Neuronal stem cell (in vitro differentiated cells): Measurements from ENCODE around the gene MARCHF3.

ENCODE experiments used
- DNase-seq: peaks from one replicate; pipeline ENCODE4 v3.0.0-alpha.2; 2013; ENCODE audit warnings: low spot score
- H2AFZ ChIP-seq: one replicate; pipeline ENCODE4 v1.6.1; 2013; ENCODE audit warnings: mild to moderate bottlenecking, low read length, inconsistent platforms
- H2AK5ac ChIP-seq: 2 replicates; pipeline ENCODE4 v1.6.1; 2013; ENCODE audit warnings: low read depth, mild to moderate bottlenecking, inconsistent platforms, low read length, moderate library complexity, mixed read lengths
- H2BK120ac ChIP-seq: 2 replicates; pipeline ENCODE4 v1.6.1; 2013; ENCODE audit warnings: low read depth, mild to moderate bottlenecking, inconsistent platforms, low read length, moderate library complexity, mixed read lengths
- H2BK12ac ChIP-seq: one replicate; pipeline ENCODE4 v1.6.1; 2013; ENCODE audit warnings: low read length, inconsistent platforms
- H2BK15ac ChIP-seq: 2 replicates; pipeline ENCODE4 v1.6.1; 2013; ENCODE audit warnings: mild to moderate bottlenecking, low read length, inconsistent platforms, mixed read lengths
- H2BK5ac ChIP-seq: one replicate; pipeline ENCODE4 v1.6.1; 2013; ENCODE audit warnings: inconsistent platforms, mild to moderate bottlenecking, low read length, moderate library complexity
- H3K14ac ChIP-seq: one replicate; pipeline ENCODE4 v1.6.1; 2013; ENCODE audit warnings: low read length, inconsistent platforms
- H3K18ac ChIP-seq: 2 replicates; pipeline ENCODE4 v1.6.1; 2013; ENCODE audit warnings: low read length, inconsistent platforms
- H3K23ac ChIP-seq: 2 replicates; pipeline ENCODE4 v1.6.1; 2013; ENCODE audit warnings: low read depth, mild to moderate bottlenecking, mixed read lengths, low read length, inconsistent platforms; ENCODE audit not compliant: poor library complexity
- H3K27ac ChIP-seq: replicated peaks from 3 replicates; pipeline ENCODE4 v1.5.1; 2013; ENCODE audit warnings: low read length, inconsistent platforms
- H3K27me3 ChIP-seq, 3 experiments: 2 replicates each; pipeline ENCODE4 v1.6.1; 2013; ENCODE audit warnings: low read length in 3 of 3, mild to moderate bottlenecking in 2 of 3, inconsistent platforms in 1 of 3, low read depth in 1 of 3, mixed read lengths in 1 of 3, moderate library complexity in 1 of 3; ENCODE audit not compliant: control insufficient read depth in 3 of 3, insufficient read depth in 3 of 3
- H3K36me3 ChIP-seq, 2 donors: replicated peaks in 1 of 2; 2 replicates each; pipeline ENCODE4 v1.6.1; 2013; ENCODE audit warnings: low read length in 2 of 2; ENCODE audit not compliant: control insufficient read depth in 2 of 2, insufficient read depth in 2 of 2
- H3K4ac ChIP-seq: 2 replicates; pipeline ENCODE4 v1.6.1; 2013; ENCODE audit warnings: inconsistent platforms, mild to moderate bottlenecking, low read length, moderate library complexity
- H3K4me1 ChIP-seq, 2 donors: 1 replicate in 1 of 2; 2 replicates in 1 of 2; pipeline ENCODE4 v1.6.1; 2013; ENCODE audit warnings: low read length in 2 of 2, low read depth in 1 of 2; ENCODE audit not compliant: control insufficient read depth in 2 of 2, insufficient read depth in 1 of 2
- H3K4me2 ChIP-seq: one replicate; pipeline ENCODE4 v1.6.1; 2013; ENCODE audit warnings: mild to moderate bottlenecking, low read length, inconsistent platforms; ENCODE audit not compliant: insufficient read depth, poor library complexity, severe bottlenecking
- H3K4me3 ChIP-seq, 2 donors: 2 replicates each; pipeline ENCODE4 v1.5.1; 2013; ENCODE audit warnings: low read length in 2 of 2, mild to moderate bottlenecking in 2 of 2, inconsistent platforms in 1 of 2, moderate library complexity in 1 of 2
- H3K79me1 ChIP-seq: one replicate; pipeline ENCODE4 v1.6.1; 2013; ENCODE audit warnings: low read depth, mild to moderate bottlenecking, inconsistent platforms, low read length, moderate library complexity
- H3K9ac ChIP-seq: one replicate; pipeline ENCODE4 v1.6.1; 2013; ENCODE audit warnings: mild to moderate bottlenecking, low read depth, low read length, inconsistent platforms; ENCODE audit not compliant: poor library complexity
- H3K9me3 ChIP-seq, 2 donors: replicated peaks in 1 of 2; 2 replicates each; pipeline versions ENCODE3 to v1.6.1; 2013; ENCODE audit warnings: low read length in 2 of 2, mild to moderate bottlenecking in 2 of 2, inconsistent platforms in 1 of 2, low read depth in 1 of 2, mixed read lengths in 1 of 2, moderate library complexity in 1 of 2; ENCODE audit not compliant: control insufficient read depth in 2 of 2, insufficient read depth in 1 of 2
- H4K8ac ChIP-seq: one replicate; pipeline ENCODE4 v1.6.1; 2013; ENCODE audit warnings: low read depth, mild to moderate bottlenecking, inconsistent platforms, low read length, moderate library complexity
- H4K91ac ChIP-seq: one replicate; pipeline ENCODE4 v1.6.1; 2013; ENCODE audit warnings: low read length, low read depth, mild to moderate bottlenecking, inconsistent platforms; ENCODE audit not compliant: poor library complexity
- WGBS, 2 donors: extraction: QIAGEN DNeasy Blood & Tissue Kit; methylation state at CpG; one replicate each; pipeline ENCODE4 v1.1.7; 2013; ENCODE audit warnings: missing lambda C conversion rate in 2 of 2, mixed read lengths in 1 of 2; ENCODE audit not compliant: insufficient read length in 2 of 2, insufficient replicate concordance in 1 of 2; ENCODE audit errors: extremely low coverage in 2 of 2; 5-methylcytosine and 5-hydroxymethylcytosine counted together

MARCHF3 gene

DNA sequence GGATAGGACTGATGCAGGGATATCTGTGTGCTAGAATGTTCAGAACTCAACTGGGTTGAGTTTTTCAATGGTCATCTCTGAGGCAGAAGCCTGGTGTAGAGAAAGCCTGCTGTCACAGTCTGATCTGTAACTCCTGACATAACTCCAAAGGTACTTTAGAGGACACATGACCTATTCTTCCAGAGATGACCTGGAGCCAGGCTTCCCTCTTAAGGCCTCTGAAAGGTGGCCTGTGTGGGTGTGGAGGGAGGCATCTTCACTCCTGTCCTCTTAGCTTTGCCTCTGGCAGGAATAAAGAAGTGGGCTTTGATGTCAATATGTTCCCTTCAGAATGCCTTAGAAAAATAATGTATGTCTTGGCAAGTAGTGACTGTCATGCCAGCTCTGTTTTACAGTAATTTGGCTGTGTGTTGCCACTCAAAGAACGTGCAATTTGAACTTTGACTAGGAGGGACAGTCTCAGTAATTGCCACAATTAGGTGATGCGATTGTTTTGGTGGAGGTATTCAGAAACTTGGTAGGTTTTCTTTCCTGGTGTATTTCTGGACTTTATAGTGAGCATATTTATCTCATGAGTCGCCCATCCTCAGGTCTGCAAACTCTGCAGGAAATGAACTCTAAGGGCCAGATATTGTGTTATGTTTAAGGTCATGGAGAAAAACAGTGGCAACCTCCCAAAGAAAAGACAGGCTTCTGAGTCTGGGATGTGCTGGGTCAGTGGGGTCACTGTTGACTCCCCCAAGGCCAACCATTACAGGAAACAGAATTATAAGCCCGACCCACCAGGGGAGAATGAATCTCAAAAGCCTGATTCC is 46.2 kb upstream of the MARCHF3 start:
- H4K8ac ChIP-seq: no peak overlapping the region
- H2BK5ac ChIP-seq: no peak overlapping the region
- H3K4me3 ChIP-seq: no peak overlapping the region
- H2BK12ac ChIP-seq: no peak overlapping the region
- no peak for DNase-seq
- H3K36me3 ChIP-seq: no peaks in the 10 kb centered on the region
- H4K91ac ChIP-seq: no peak overlapping the region
- no peak overlapping the region for H3K14ac ChIP-seq
- no peaks in the 10 kb centered on the region for H3K27me3 ChIP-seq
- H3K18ac ChIP-seq: no peak overlapping the region
- no peak overlapping the region for H2BK15ac ChIP-seq
- no peaks in the 10 kb centered on the region for H3K9me3 ChIP-seq
- H3K79me1 ChIP-seq: no peaks in the 10 kb centered on the region
- H3K4me2 ChIP-seq: no peak overlapping the region
- no peak overlapping the region for H2AK5ac ChIP-seq
- H2BK120ac ChIP-seq: no peak overlapping the region
- H3K23ac ChIP-seq: no peak overlapping the region
- WGBS, 2 donors: no CpG with 5 or more reads among the region's 4 CpGs
- H3K27ac ChIP-seq: no peak overlapping the region
- H3K4me1 ChIP-seq: peaks cover 0 to 39% of the 10 kb centered on the region in 2 donors
- H2AFZ ChIP-seq: peak overlapping the region; percentile 25
- H3K9ac ChIP-seq: no peak overlapping the region
- no peak overlapping the region for H3K4ac ChIP-seq

DNA sequence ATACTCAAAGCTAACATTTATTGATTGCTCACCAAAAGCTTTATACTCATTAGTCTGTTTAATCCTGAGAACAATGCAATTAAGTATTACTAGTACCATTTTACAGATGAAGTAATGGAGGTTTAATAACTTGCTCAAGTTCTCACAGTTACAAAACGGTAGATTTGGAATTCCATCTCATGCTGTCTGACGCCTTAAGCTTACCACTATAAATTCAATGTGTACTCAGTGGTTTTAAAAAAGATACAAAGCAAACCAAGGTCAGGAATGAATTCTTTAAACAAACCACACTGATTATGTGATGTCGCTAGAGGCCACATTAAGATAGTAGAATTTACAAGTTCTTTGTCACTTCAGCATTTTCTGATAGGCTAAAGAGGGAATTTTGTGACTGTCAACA is 44.1 kb upstream of the MARCHF3 start:
- H2AFZ ChIP-seq: no peak overlapping the region
- no peak overlapping the region for H3K4me2 ChIP-seq
- no peaks in the 10 kb centered on the region for H3K9me3 ChIP-seq
- H3K18ac ChIP-seq: no peak overlapping the region
- no peak overlapping the region for H2BK15ac ChIP-seq
- no CpG with 5 or more reads among the region's 3 CpGs for WGBS, 2 donors
- H3K4ac ChIP-seq: no peak overlapping the region
- no peak overlapping the region for H2BK12ac ChIP-seq
- H3K4me3 ChIP-seq: no peak overlapping the region
- H3K9ac ChIP-seq: no peak overlapping the region
- no peak overlapping the region for H2BK120ac ChIP-seq
- no peak overlapping the region for H4K8ac ChIP-seq
- no peaks in the 10 kb centered on the region for H3K36me3 ChIP-seq
- H3K23ac ChIP-seq: no peak overlapping the region
- DNase-seq: no peak
- H3K4me1 ChIP-seq: peaks cover 0 to 30% of the 10 kb centered on the region in 2 donors
- H3K79me1 ChIP-seq: no peaks in the 10 kb centered on the region
- no peak overlapping the region for H3K27ac ChIP-seq
- no peak overlapping the region for H4K91ac ChIP-seq
- H2AK5ac ChIP-seq: no peak overlapping the region
- no peak overlapping the region for H2BK5ac ChIP-seq
- no peak overlapping the region for H3K14ac ChIP-seq
- no peaks in the 10 kb centered on the region for H3K27me3 ChIP-seq

DNA sequence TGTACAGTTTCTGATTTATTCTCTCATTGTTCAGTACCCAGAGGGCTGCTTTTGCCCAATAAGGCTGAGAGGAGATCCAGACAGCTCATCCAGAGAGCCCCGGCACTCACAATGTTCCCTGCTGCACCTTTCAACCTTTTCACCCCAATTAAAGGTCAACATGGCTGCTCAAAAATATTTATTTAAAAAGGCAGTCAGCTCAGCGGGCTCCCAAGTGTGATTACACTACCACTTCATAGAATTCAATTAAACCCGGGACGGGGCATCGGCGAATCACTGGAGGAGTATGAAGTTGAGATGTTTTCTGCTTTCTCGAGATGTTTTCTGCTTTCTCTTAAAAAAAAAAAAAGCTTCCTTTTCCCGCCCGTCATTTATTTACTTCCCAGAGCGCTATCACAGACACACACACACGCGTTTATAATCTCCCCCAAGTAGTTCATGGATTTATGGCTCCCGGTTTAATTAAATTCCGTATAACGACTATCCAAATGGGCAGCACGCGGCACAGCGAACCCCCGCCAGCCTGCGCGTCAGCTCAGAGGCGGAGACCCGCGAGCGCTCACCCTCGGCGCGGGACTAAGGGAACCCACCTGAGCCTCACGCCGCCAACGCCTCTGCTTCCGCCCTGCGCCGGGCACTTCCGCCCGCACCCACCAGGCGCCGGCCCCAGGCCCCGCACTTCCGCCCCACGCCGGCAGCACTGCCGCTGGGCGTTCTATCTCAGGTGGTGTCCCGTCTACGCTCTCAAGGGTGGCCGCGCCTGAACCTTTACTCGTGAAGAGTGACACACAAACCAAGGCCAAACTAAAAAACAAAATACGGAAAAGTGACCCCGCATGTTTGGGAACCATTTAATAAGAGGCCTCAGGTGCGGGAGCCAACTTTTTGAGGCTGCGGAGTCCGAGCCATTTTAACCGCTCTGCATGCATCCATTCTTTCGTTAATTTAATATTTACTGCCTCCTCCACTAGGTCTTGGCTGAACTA is 42.8 kb upstream of the MARCHF3 start, which contains the start of gene C5orf63:
TSS of gene C5orf63 (minus strand) at position 642 of the 986 bp plus-strand sequence. CDS start 14,507 bp downstream, outside the sequence.
- no peaks in the 10 kb centered on the region for H3K27me3 ChIP-seq
- no peak within 1 kb of the TSS for H3K4me2 ChIP-seq
- no peak within 1 kb of the TSS for H4K91ac ChIP-seq
- no peak within 1 kb of the TSS for H2AFZ ChIP-seq
- H4K8ac ChIP-seq: no peak within 1 kb of the TSS
- no peak within 1 kb of the TSS for H3K14ac ChIP-seq
- H3K36me3 ChIP-seq: no peaks in the 10 kb centered on the region
- no peaks in the 10 kb centered on the region for H3K9me3 ChIP-seq
- DNase-seq: no peak
- no peak within 1 kb of the TSS for H2BK120ac ChIP-seq
- H3K4ac ChIP-seq: no peak within 1 kb of the TSS
- H2BK12ac ChIP-seq: no peak within 1 kb of the TSS
- H3K4me1 ChIP-seq: peaks cover 0 to 35% of the 10 kb centered on the region in 2 donors
- H3K27ac ChIP-seq: no peak within 1 kb of the TSS
- peak within 1 kb of the TSS; percentile 49 for H3K18ac ChIP-seq
- no peak within 1 kb of the TSS for H3K23ac ChIP-seq
- no CpG with 5 or more reads among the region's 56 CpGs for WGBS, 2 donors
- H3K79me1 ChIP-seq: no peaks in the 10 kb centered on the region
- no peak within 1 kb of the TSS for H3K9ac ChIP-seq
- H3K4me3 ChIP-seq: peak within 1 kb of the TSS in 1 of 2 donors; percentile 56
- no peak within 1 kb of the TSS for H2AK5ac ChIP-seq
- H2BK5ac ChIP-seq: no peak within 1 kb of the TSS
- H2BK15ac ChIP-seq: no peak within 1 kb of the TSS

DNA sequence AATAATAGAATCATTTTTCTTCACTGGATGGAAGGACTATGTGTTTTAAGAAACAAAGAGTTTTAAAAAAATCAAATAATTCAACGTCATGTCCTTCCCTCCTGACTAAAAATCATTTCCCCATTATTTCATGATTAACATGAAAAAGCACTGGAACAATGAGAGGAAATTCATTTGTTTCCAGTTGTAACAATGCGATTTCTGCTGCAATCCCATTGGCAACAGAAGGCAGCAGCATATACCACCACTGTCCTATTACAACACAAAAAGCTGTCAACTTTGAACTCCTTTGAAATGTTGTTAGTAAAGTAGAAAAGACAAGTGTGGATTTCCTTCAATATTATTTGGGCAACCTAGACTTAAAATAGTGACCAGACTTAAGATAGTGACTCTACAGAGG is 39.9 kb upstream of the MARCHF3 start:
- Histone ChIP-seq H3K4ac (no peak overlapping the region), H3K79me1 (no peaks in the 10 kb centered on the region), H3K9me3 (no peaks in the 10 kb centered on the region), H2BK120ac (no peak overlapping the region), H3K27ac (no peak overlapping the region), H3K9ac (no peak overlapping the region), H3K18ac (no peak overlapping the region), H3K4me3 (no peak overlapping the region), H2BK12ac (no peak overlapping the region), H3K4me2 (no peak overlapping the region), H3K14ac (no peak overlapping the region), H2BK5ac (no peak overlapping the region), H2BK15ac (no peak overlapping the region), H4K8ac (no peak overlapping the region), H3K4me1 (peaks cover 0 to 13% of the 10 kb centered on the region in 2 donors), H4K91ac (no peak overlapping the region), H3K23ac (no peak overlapping the region), H2AFZ (no peak overlapping the region), H2AK5ac (no peak overlapping the region), H3K27me3 (no peaks in the 10 kb centered on the region), H3K36me3 (no peaks in the 10 kb centered on the region)
- DNase-seq: no peak
- WGBS, 2 donors: no CpG with 5 or more reads among the region's 2 CpGs
